HG02759 (cell line): ENCODE data around the gene CNTN4.
A peak's percentile ranks its signal among the peaks of the same experiment; 100 is the strongest.

ENCODE experiments used
- ATAC-seq: cut with Tn5 transposase; IDR thresholded peaks from one replicate; pipeline ENCODE4 v1.9.1; 2021; ENCODE audit warnings: mild to moderate bottlenecking, moderate library complexity; ENCODE audit not compliant: unreplicated experiment

Gene CNTN4

DNA sequence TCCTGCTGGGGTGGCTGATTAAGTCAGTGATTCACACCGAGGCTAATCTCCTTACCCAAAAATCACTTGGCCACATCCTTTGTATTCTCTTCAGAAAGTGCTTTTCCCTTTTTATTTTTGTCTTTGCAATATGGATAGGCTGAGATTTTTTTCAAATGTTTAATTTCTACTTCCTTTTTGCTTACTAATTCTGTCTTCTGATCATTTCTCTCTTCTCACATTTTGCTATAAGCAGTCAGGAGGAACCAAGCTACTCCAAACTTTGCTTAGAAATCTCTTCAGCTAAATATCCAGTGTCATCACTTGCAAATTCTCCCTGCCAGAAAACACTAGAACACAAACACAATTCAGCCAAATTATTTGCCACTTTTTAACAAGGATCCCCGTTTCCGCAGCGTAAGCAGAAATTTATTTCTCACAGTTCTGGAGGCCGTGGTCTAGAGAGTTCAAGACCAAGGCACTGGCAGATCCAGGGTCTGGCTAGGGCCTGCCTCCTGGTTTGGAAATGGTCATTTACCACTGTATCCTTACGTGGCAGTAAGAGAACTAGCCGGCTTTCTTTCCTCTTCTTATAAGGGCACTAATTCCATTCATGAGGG, 906.6 kb downstream of the CNTN4 start:
- ATAC-seq, result no peak

DNA sequence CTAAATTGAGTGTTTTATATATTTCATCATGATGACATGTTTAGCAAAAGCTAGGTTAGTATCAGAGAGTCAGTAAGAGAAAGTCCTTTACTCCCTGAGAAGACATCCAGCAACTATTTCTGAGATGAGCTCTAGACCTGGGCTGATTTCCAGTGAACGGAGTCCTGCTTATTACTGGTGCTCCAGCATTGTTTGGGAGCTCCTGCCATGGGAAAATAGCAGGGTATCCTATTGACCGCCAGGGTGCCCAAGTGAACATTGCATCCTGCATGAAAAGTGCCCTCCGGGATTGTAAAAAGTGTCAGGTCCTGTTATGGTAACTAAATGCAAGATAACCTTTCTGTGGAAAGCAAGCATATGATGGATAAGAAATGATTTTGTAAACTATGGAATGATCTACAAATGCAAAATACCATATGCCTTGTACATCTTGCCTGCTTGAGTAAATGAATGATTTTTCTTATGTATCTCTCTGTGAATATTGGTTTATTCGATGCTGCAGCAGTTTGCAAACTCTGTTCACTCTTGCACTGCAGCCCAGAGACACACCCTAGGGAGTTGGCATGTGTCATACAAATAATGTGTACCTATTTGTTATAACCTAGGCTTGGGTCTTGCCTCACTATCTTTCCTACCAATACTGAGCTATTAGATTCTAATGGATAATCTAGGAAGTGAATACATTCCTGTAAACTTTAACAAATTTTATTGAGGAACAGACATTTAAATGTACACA, 914.8 kb downstream of the CNTN4 start:
- no peak for ATAC-seq

DNA sequence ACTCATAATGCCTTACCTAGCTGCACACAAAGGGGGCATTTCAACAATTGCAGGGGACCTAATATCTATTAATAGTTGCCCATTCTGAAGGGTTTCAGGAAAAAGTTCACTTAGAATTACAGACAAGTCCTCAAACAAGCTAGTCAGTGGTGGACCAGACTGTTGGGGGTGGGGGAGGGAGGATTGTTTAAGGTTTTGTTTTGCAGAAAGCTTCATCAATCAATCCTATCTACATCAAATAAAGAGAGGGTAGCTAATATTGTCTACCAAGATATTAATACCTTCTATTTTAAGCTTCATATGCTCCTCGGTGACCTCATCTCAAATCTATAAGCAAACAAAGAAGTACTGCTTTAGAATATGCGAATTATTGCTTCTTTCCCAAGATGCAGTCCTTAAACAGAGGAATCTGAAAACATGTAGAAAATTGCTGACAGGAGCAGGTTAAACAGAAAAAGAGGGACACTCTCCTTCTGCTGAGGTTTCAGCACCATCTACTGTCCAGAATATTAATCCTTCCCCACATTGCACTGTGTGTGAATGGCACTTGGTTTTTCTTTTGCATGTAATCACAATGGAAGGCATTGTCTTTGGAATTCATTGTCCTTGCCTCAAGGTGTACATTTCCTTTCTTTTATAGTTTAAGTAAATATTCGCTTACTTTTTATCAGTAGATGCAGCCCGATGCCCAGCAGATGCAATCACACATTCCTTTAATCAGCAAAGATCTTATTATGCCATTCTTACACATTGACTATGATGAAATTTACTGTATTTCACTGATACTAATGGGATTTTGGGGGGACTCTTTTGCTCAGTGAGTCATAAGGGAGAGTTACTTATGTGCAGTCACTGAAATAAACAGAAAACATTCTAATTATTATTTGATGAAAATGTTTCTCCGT, 916.8 kb downstream of the CNTN4 start:
- ATAC-seq, result no peak

DNA sequence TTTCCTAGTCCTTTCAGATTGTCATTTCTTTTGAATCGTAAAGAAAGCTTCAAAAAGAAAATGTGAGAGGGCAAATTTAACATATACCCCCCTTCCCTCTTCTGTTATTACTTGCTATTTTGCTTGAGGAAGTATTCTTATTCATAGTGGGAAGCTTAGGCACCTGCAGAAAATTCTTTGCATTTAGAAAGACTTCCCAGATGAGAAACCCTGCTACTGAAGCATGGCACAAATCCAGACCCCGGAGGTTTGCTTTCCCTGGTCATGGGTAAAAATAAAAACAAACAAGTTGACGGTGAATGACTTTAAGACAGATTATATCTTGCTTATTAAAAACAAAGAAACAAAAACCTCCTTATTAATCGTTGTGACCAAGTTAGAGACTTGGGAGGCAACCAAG, 917.6 kb downstream of the CNTN4 start:
- ATAC-seq, result no peak

DNA sequence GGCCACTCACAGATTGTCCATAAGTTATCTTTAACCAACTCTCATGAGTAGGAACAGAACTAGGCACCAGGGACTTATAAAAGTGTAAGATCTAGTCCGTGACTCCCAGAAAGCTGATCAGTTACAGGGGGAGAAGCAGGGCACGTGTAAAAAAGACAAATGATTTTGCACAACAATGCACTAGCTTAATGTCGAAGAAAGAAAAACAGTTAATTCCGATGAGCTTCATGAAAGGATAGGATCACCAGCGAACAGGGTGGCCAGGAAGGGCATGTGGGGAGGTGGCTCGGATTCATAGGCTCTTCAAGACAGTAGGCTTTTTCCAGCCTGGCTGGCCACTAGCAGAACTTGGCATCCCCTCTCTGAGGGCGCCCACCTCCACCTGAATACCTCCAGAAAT, 921.5 kb downstream of the CNTN4 start:
- ATAC-seq, result no peak

DNA sequence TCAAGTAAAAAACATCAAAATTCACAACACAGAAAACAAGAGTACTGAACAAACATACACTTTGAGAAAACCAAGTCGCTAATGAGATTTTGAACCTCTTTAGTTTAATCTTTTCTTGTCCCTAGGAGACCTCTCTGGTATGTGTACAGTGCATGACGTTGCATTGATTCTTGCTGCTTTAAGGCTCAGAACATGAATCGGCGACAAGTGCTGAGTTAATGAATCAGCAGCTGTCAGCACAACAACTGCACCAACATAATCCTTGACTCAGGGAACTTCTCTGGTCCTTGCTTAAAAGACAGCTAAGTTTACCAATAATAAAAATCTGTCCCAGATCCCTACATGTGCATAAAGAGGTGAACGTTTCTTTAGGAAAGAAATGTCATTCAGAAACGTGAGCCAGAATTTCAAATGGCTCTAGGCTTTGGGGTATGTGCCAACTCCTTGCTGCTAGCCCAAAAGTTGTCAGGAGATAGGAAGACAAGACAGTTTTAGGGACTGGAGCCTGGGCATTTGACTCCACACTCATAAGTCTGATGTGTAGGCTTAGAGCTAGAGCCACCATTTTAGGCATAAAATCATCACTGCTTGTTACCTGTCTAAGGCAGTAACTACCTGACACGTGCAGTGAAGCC, 924.6 kb downstream of the CNTN4 start:
- ATAC-seq, result no peak

DNA sequence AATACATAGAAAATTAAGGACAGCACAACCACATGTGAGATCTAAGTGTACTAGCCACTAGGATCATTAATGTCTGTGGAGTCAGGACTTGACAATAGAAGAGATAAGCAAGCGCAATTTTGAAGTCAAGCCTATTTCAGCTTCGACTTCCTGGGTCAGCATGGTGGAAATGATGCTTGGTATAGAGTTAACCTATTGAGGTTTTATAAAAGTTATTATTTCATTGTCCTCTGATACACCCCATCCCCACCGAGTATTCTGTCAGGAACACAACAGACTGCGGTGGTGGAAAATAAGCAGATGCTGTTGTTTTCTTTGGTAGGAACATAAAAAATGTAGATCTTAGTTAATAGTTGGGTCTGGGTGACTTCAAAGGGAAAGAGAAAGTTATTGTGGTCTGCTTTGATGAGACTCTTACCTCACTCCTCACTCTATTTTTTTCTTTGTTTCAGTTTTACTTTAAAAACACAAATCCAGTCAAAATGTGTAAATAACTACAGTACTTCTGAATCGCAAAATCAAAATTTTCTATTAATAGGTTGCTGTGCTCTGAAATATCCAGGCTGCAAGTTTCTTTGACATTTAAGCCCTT, 929.4 kb downstream of the CNTN4 start:
- ATAC-seq, result peak; percentile 92

DNA sequence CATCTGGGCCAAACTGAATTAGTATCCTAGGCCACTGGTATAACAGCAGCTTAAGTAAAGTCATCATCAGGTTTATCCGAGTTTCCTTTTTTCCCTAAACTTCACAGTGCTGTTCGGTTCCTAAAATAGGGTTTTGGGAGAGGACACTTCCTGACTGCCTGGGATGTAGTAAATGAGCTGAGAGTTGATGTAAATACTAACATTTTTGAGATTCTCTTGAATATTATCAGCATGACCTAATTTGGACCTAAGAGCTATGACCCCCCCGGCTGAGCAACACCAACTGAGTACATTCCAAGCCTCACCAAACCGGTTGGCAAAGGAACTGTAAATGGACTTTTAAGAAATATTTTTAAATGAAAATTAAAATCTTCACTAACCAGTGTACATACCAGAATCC, 932.7 kb downstream of the CNTN4 start:
- ATAC-seq, result no peak

DNA sequence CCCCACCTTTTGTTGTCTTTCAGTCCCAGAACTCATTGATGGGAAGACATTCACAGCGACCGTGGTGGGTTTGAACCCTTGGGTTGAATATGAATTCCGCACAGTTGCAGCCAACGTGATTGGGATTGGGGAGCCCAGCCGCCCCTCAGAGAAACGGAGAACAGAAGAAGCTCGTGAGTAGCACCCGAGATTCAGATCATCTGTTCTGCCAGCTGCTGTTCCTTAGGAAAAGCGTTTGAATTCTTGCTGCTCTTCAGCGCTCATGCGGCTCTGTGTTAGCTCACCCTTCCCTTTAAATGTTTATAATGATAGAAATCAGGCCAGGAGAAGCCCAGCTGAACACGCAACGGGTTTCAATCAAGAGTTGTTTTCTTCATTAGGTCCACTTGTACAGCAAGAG, 938.5 kb downstream of the CNTN4 start:
- no peak for ATAC-seq

DNA sequence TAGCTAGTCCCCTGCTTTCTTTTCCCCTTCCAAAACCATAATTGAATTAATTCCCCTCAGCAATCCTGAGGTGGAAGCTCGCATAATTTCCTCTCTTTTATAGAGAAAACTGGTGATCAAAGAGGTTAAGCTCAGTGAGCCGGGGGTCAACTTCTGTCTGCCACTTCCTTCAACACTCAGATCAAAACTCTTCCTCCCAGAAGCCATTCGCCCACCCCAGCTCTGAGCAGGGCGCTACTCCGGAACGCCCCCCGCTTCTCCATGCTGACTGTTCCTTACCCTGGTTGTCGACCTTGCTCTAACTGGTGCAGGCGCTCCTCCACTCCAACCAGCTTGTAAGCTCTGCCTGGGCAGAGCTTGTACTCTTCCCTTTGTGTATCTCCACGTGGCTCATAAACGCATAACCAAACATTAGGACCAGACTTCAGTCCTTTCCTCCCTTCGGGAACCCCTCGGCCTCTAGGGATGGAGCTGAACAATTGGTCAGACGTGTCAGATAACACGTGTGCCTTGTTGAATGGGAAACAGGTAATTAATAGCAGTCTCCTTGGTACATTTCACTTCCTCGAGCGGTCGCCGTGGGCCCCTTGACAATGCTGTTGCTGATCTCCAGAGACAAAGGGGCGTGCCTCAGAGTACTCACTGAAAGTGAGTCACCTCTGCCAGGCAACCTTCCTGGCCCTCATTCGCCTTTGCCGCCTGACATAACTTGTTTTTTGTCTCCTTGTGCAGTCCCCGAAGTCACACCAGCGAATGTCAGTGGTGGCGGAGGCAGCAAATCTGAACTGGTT, 939.7 kb downstream of the CNTN4 start:
- ATAC-seq, result no peak

DNA sequence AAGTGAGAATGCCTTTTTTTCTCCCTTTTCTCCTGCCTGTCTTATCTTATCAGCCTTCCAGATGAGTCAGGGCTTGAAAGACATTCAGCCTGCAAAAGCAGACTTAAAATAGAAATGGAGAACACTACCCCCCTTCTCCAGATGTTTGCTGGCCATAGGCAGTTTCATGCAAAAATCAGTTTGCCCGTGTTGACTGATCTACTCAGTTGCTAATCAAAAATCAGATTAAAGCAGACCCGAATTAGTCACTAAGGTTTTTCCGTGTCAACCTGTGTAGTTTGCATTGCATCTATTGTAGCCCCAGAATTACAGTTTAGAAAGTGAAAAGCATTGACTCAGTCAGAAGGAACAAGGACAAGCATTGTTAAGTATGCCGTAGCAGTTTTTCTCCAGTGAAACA, 955.3 kb downstream of the CNTN4 start:
- no peak for ATAC-seq

DNA sequence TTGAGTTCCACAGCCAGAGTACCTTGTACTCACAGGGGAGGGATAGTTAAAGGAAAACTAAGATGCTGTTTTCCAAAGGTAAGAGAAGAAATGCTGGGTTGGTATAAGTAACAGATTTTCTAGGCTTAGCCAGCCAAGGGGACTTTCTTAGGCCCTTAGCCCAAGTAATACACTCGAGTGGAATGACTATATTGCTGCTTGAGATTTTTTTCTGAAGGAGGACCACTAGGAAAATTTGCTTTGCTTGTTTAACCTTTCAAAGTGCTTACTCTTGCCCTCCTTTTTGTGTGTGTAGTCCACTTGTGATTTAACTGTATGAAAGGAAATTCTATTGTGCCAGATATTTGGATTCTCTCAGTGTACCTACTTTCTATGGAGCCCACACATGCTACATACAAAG, 961.0 kb downstream of the CNTN4 start:
- no peak for ATAC-seq

DNA sequence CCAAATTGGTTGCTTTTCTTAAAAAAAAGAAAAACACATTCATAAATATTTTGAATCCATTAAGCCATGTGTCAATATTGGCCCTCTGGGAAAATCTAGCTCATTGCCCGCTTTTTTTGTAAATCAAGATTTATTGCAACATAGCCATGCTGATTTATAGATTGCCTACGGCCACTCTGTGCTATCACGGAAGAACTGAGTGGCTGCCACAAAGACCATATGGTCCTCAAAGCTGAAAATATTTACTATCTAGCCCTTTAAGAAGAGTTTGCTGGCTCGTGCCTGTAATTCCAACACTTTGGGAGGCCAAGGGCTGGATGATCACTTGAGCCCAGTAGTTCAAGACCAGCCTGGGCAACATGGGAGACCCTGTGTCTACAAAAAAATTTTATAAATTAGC, 965.6 kb downstream of the CNTN4 start:
- no peak for ATAC-seq

DNA sequence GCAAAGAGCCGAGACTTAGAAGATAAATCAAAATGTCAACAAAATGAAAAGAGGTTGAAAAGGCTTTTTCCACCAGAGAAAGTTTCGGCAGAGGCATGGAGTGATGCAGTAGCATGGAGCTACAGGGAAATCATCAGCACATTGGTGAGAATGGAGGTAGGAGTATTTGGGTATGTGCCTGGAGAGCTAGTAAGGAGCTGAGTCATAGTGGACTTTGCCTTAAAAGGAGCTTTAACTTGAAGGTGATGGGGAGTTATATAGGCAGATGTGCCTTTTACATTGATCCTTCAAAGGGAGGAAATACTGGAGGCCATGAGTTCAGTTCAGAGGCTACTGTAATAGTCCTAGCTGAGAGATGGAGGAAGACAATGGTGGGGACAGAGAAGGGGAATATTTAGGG, 967.2 kb downstream of the CNTN4 start:
- no peak for ATAC-seq

DNA sequence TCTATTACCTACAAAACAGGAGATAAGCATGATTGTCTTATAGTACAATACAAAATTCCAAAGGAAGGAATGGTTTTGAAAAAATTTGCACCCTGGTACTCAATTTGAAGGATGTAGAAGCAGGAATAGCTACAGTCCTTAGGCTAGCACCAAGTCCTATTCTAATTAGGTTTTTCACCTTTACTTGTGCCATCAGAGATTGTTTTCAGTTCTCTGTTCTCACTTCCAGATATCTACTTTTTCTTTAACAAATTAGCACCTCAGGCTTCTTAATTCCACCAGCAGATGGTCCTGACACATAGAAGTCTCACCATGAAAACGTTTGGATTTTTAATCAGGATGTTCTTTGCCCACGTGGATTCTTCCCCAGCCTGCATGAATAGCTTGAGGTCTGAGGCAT, 967.7 kb downstream of the CNTN4 start:
- ATAC-seq, result peak; percentile 59

DNA sequence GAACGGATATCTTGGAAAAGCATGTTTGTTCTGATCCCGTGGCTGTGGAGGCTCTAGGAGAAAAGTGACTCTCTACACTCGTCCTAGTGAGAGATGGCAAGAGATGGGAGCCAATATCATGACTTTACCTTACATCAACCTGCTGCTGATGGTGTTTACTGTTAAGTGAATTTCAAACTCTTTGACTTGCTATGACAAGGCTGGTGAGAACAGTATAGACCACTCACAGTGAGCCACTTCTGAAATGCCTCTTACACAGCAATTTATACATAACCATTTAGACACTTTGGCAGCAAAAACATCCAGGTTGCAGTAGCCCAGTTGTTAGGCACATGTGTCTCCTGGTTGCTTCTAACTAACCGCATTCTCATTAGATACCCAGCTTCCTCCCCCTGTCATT, 968.2 kb downstream of the CNTN4 start:
- ATAC-seq, result no peak

DNA sequence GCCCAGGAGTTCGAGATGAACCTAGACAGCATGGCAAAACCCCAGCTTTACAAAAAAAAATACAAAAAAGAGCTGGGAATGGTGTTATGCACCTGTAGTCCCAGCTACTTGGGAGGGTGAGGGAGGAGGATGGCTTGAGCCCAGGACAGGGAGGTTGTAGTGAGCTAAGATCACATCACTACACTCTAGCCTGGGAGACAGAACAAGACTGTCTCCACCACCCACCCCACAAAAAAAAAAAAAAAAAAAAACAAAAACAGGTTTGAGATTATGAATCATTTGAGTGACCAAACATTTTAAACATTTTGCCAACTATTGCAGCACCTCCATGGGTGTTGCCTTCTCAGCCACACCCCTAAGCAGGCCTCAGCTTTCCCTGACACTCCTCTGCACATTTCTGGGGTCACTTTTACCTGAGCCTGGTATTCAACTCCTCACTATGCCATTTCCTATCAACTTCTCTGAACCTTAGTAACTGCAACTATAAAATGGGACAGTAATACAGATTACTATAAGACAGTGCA, 969.8 kb downstream of the CNTN4 start:
- ATAC-seq, result no peak

DNA sequence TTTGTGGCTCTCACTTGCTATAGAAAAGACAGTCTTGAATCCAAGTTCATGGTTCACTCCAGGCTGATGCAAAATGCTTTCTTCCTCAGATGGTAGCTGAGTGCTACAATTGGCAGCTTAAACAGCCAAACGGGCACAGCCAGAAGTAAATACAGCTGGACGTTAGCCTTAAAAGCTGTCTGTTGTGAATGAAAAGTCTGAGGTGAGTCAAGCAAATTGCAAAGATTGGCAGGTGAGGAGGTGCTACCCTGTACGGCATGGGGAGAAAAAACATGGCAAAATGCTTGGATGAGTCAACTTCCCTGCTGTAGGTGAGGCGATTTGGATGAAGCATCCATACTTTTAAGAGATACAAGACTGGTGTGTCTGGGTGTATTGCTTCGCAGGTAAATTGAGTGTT, 971.1 kb downstream of the CNTN4 start:
- no peak for ATAC-seq

DNA sequence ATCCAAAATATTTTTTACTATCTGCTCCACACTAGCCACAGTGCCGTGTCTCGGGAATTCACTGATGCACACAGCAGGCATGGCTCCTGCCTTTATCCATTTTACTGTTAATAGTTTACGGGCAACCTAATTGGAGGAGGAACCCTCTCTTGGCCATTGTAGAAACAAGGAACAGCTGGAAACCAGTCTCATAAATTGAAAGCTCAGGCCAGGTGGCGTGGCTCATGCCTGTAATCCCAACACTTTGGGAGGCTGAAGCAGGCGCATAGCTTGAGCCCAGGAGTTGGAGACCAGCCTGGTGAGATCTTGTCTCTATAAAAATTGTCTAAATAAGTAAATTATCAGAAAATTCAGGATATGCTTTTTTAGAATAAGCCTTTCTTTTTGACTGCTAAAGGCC, 972.5 kb downstream of the CNTN4 start:
- ATAC-seq, result no peak
